MCF 10A (cell line): ENCODE data around the gene PRKN. TPM values are rescaled to one million over a fixed set of nuclear protein-coding genes. Genes with fewer than 3 reads are reported as not detected.

Experiments used
- BruUV-seq: library from RNA; stranded (reverse); fragments of 400-500 nt; replicated peaks from 2 replicates; lab custom pipeline; 2021; lab: Mats Ljungman, UMichigan
- CTCF ChIA-PET: fragments of 300-600 bp; sonication (Branson Sonifier 250); formaldehyde crosslinking; extraction: SDS; loops from one replicate; lab custom pipeline; 2021; ENCODE audit warnings: antibody characterized with exemption, inconsistent platforms; lab: Yijun Ruan, JAX
- POLR2A ChIA-PET: fragments of 300-600, 350-650 bp; sonication (Branson Sonifier 250); formaldehyde crosslinking; extraction: SDS; loops from one replicate; lab custom pipeline; 2020; ENCODE audit warnings: antibody characterized with exemption, inconsistent platforms; lab: Yijun Ruan, JAX
- DNase-seq: peaks from one replicate; pipeline ENCODE4 v3.0.0-alpha.2; 2018; ENCODE audit not compliant: unreplicated experiment
- H3K27ac Mint-ChIP-seq: one replicate; pipeline ENCODE4 v1.8.0; 2022; ENCODE audit warnings: mild to moderate bottlenecking, low read depth, mixed read lengths; ENCODE audit not compliant: unreplicated experiment
- H3K27me3 Mint-ChIP-seq: one replicate; pipeline ENCODE4 v1.8.0; 2022; ENCODE audit warnings: mixed read lengths; ENCODE audit not compliant: insufficient read depth, unreplicated experiment
- H3K36me3 Mint-ChIP-seq: one replicate; pipeline ENCODE4 v1.8.0; 2022; ENCODE audit warnings: mild to moderate bottlenecking, moderate library complexity, mixed read lengths; ENCODE audit not compliant: insufficient read depth, unreplicated experiment
- H3K4me1 Mint-ChIP-seq: one replicate; pipeline ENCODE4 v1.8.0; 2022; ENCODE audit warnings: mixed read lengths; ENCODE audit not compliant: insufficient read depth, unreplicated experiment
- H3K4me3 Mint-ChIP-seq: one replicate; pipeline ENCODE4 v1.8.0; 2022; ENCODE audit warnings: mild to moderate bottlenecking, moderate library complexity, mixed read lengths; ENCODE audit not compliant: unreplicated experiment
- H3K9me3 Mint-ChIP-seq: one replicate; pipeline ENCODE4 v1.8.0; 2022; ENCODE audit warnings: mixed read lengths; ENCODE audit not compliant: unreplicated experiment
- CTCF ChIP-seq: fragments of 200-600 bp; IDR thresholded peaks from one replicate; pipeline ENCODE4 v1.8.0; 2022; ENCODE audit warnings: antibody characterized with exemption, mild to moderate bottlenecking; ENCODE audit not compliant: unreplicated experiment
- intact Hi-C: fragments of 100-400 bp; cut with micrococcal nuclease; formaldehyde crosslinking; loops from 2 replicates; pipeline ENCODE4 v1.14.1; 2022
- total RNA-seq: library from RNA; stranded (reverse); gene quantifications from 2 replicates; pipeline ENCODE4 v1.2.3, GENCODE V29; 2022

Gene PRKN
- total RNA-seq, 1 experiment from 2014 or later: 2.5 TPM

GRCh38 chr6:161788531-161788930 lies 939.0 kb downstream of the PRKN start:
- no peak for DNase-seq
- no peak overlapping the region for H3K4me3 Mint-ChIP-seq
- no peak for TF ChIP-seq CTCF
- POLR2A ChIA-PET: no interaction called here
- no peaks in the 10 kb centered on the region for H3K36me3 Mint-ChIP-seq
- peaks cover 7% of the 10 kb centered on the region for H3K9me3 Mint-ChIP-seq
- H3K27me3 Mint-ChIP-seq: no peaks in the 10 kb centered on the region
- H3K27ac Mint-ChIP-seq: no peak overlapping the region
- H3K4me1 Mint-ChIP-seq: no peaks in the 10 kb centered on the region
- CTCF ChIA-PET: no interaction called here
- intact Hi-C loops: no loop called here
- BruUV-seq: no TSS peak

- no peaks in the 10 kb centered on the region for H3K9me3 Mint-ChIP-seq
- no TSS peak for BruUV-seq
- no peaks in the 10 kb centered on the region for H3K27me3 Mint-ChIP-seq
- intact Hi-C loops: no loop called here
- CTCF ChIA-PET: no interaction called here
- no peak overlapping the region for H3K27ac Mint-ChIP-seq
- H3K4me1 Mint-ChIP-seq: no peaks in the 10 kb centered on the region
- no peak for TF ChIP-seq CTCF
- POLR2A ChIA-PET: no interaction called here
- no peaks in the 10 kb centered on the region for H3K36me3 Mint-ChIP-seq
- DNase-seq: no peak
- no peak overlapping the region for H3K4me3 Mint-ChIP-seq
These were observed 955.4 kb downstream of the PRKN start for GRCh38 chr6:161772176-161772575.

GRCh38 chr6:161761966-161762365 lies 965.6 kb downstream of the PRKN start:
- Mint-ChIP-seq H3K27ac (no peak overlapping the region), H3K4me3 (no peak overlapping the region), H3K4me1 (no peaks in the 10 kb centered on the region), H3K9me3 (no peaks in the 10 kb centered on the region), H3K36me3 (no peaks in the 10 kb centered on the region), H3K27me3 (no peaks in the 10 kb centered on the region)
- POLR2A ChIA-PET: no interaction called here
- BruUV-seq: no TSS peak
- CTCF ChIA-PET: interaction anchor here (1.3 kb wide), 1 partner anchor 9 kb away, joined by 3 read pairs; no protein-coding TSS in a partner anchor
- intact Hi-C loops: no loop called here
- no peak for TF ChIP-seq CTCF
- DNase-seq: no peak

GRCh38 chr6:161755080-161755479 lies 972.5 kb downstream of the PRKN start:
- ChIA-PET POLR2A (no interaction called here), CTCF (no interaction called here)
- no peak for DNase-seq
- intact Hi-C loops: no loop called here
- TF ChIP-seq CTCF: no peak
- H3K27ac Mint-ChIP-seq: no peak overlapping the region
- no peak overlapping the region for H3K4me3 Mint-ChIP-seq
- no peaks in the 10 kb centered on the region for H3K36me3 Mint-ChIP-seq
- H3K9me3 Mint-ChIP-seq: no peaks in the 10 kb centered on the region
- no TSS peak for BruUV-seq
- H3K27me3 Mint-ChIP-seq: no peaks in the 10 kb centered on the region
- H3K4me1 Mint-ChIP-seq: peaks cover 4% of the 10 kb centered on the region
